H1 (cell line): ENCODE data around the gene RAB14. TPM values are rescaled to one million over a fixed set of nuclear protein-coding genes. Genes with fewer than 3 reads are reported as not detected.

ENCODE experiments used
- CHD7 ChIP-seq: fragments of 300-600 bp; sonication (generic); IDR thresholded peaks from 2 replicates; pipeline ENCODE4 v1.7.1; 2012; ENCODE audit warnings: low read length, moderate library complexity, mild to moderate bottlenecking, inconsistent platforms; ENCODE audit not compliant: insufficient replicate concordance
- FOSL1 ChIP-seq: IDR thresholded peaks from 2 replicates; pipeline ENCODE4 v1.6.1; 2011; ENCODE audit warnings: mild to moderate bottlenecking, low read depth, low read length, moderate library complexity; ENCODE audit not compliant: insufficient read depth
- KDM5A ChIP-seq: fragments of 200-600 bp; IDR thresholded peaks from 2 replicates; pipeline ENCODE4 v1.7.1; 2012; ENCODE audit warnings: mild to moderate bottlenecking, low read length, inconsistent platforms, mixed read lengths
- POLR2AphosphoS5 ChIP-seq: IDR thresholded peaks from 2 replicates; pipeline ENCODE4 v1.6.1; 2011; ENCODE audit warnings: low read depth, low read length
- RBBP5 ChIP-seq: IDR thresholded peaks from 2 replicates; pipeline ENCODE4 v1.7.1; 2012; ENCODE audit warnings: low read depth, mild to moderate bottlenecking, inconsistent platforms, low read length, moderate library complexity, borderline replicate concordance
- RNF2 ChIP-seq: fragments of 200-900, 300-1000 bp; sonication (generic); IDR thresholded peaks from 2 replicates; pipeline ENCODE4 v1.7.1; 2016; ENCODE audit warnings: borderline replicate concordance, low read depth, mild to moderate bottlenecking, antibody characterized with exemption, low read length; ENCODE audit not compliant: poor library complexity, severe bottlenecking; ENCODE audit errors: missing control alignments
- polyA plus RNA-seq, 7 experiments: library from polyadenylated mRNA; depleted of rRNA in 3 of 7; stranded (reverse) in 5 of 7; unstranded in 2 of 7; fragments of >200 nt in 5 of 7; fragments of 200-250 nt in 2 of 7; gene quantifications; 1 replicate in 5 of 7; 2 replicates in 1 of 7; 4 replicates in 1 of 7; pipeline versions ENCODE4 v1.2.1 to v1.2.3, GENCODE V29; 2011 to 2013; ENCODE audit warnings: missing spikeins in 2 of 7, mixed read lengths in 2 of 7
- total RNA-seq: library from RNA; stranded (reverse); fragmentation: NEBNext Ultra II Directional; extraction: Animal tissue kit (Norgen Biotek cat#: 25700); gene quantifications from 2 replicates; pipeline ENCODE4 v1.2.1, GENCODE V29; 2021
- TF ChIP-seq, protein P1 (sequence below): IDR thresholded peaks from 2 replicates; pipeline ENCODE4 v1.6.1; 2012; ENCODE audit warnings: inconsistent platforms

The RAB14 gene
- total and polyA plus RNA-seq, 2 of the 8 experiments (the other 6 are each of a cell fraction or from before 2014, with no cell fraction given): 9.1 to 44.8 TPM

- no peak for TF ChIP-seq CHD7
- TF ChIP-seq, protein P1, sequence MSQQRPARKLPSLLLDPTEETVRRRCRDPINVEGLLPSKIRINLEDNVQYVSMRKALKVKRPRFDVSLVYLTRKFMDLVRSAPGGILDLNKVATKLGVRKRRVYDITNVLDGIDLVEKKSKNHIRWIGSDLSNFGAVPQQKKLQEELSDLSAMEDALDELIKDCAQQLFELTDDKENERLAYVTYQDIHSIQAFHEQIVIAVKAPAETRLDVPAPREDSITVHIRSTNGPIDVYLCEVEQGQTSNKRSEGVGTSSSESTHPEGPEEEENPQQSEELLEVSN: no peak
- TF ChIP-seq RBBP5: no peak
- TF ChIP-seq POLR2AphosphoS5: no peak
- TF ChIP-seq RNF2: no peak
- TF ChIP-seq FOSL1: no peak
- no peak for TF ChIP-seq KDM5A
These were observed 3.1 kb downstream of the RAB14 start (continued) for GRCh38 chr9:121198512-121199042.
